Large intestine (tissue), 3 donors: ENCODE data around the gene ARID1A. TPM values are rescaled to one million over a fixed set of nuclear protein-coding genes. Genes with fewer than 3 reads are reported as not detected.

Experiments used
- DNase-seq, 2 donors: peaks; one replicate each; pipeline versions ENCODE4 v3.0.0 to v3.0.0-alpha.2; 2013
- H3K27ac ChIP-seq: one replicate; pipeline ENCODE4 v1.5.1; 2013; ENCODE audit warnings: low read length
- H3K27me3 ChIP-seq: 2 replicates; pipeline ENCODE4 v1.6.1; 2013; ENCODE audit warnings: low read length; ENCODE audit not compliant: control insufficient read depth, insufficient read depth
- H3K36me3 ChIP-seq: 2 replicates; pipeline ENCODE4 v1.6.1; 2013; ENCODE audit warnings: low read length; ENCODE audit not compliant: control insufficient read depth, insufficient read depth
- H3K4me1 ChIP-seq: one replicate; pipeline ENCODE4 v1.6.1; 2013; ENCODE audit warnings: low read length; ENCODE audit not compliant: control insufficient read depth, insufficient read depth
- H3K4me3 ChIP-seq: one replicate; pipeline ENCODE4 v1.5.1; 2013; ENCODE audit warnings: low read length
- H3K9me3 ChIP-seq: one replicate; pipeline ENCODE4 v1.6.1; 2013; ENCODE audit warnings: mild to moderate bottlenecking, low read depth, low read length, moderate library complexity; ENCODE audit not compliant: control insufficient read depth
- WGBS: methylation state at CpG from one replicate; pipeline ENCODE4 v1.1.5; 2013; ENCODE audit warnings: low lambda C conversion rate; ENCODE audit not compliant: insufficient coverage; 5-methylcytosine and 5-hydroxymethylcytosine counted together
- polyA plus RNA-seq: library from polyadenylated mRNA; unstranded; fragments of 120-200 nt; gene quantifications from one replicate; pipeline ENCODE4 v1.2.1, GENCODE V29; 2013

The ARID1A gene
- polyA plus RNA-seq, 1 donor: 64.2 TPM

- peaks cover 6% of the 10 kb centered on the region for H3K36me3 ChIP-seq
- no CpG with 5 or more reads among the region's 63 CpGs for WGBS
- peak; percentile 85 to 93 for DNase-seq
- H3K4me3 ChIP-seq: peak within 1 kb of the TSS; percentile 69
- no peaks in the 10 kb centered on the region for H3K9me3 ChIP-seq
- H3K27me3 ChIP-seq: no peaks in the 10 kb centered on the region
- H3K27ac ChIP-seq: peak within 1 kb of the TSS; percentile 89
- H3K4me1 ChIP-seq: peaks cover 27% of the 10 kb centered on the region
Observed at GRCh38 chr1:26787706-26788514, 92.1 kb downstream of the ARID1A start, which contains the start of gene PIGV. PIGV (plus strand) TSS chr1:26787950; CDS start chr1:26790816, 2,866 bp downstream.

GRCh38 chr1:26788515-26788785, 92.6 kb downstream of the ARID1A start:
- no peaks in the 10 kb centered on the region for H3K9me3 ChIP-seq
- WGBS: no CpG with 5 or more reads among the region's 10 CpGs
- peak overlapping the region; percentile 69 for H3K4me3 ChIP-seq
- peaks cover 26% of the 10 kb centered on the region for H3K4me1 ChIP-seq
- H3K27ac ChIP-seq: peak overlapping the region; percentile 89
- H3K36me3 ChIP-seq: peaks cover 6% of the 10 kb centered on the region
- DNase-seq: no peak
- no peaks in the 10 kb centered on the region for H3K27me3 ChIP-seq

GRCh38 chr1:26788836-26789611, 93.2 kb downstream of the ARID1A start:
- peaks cover 8% of the 10 kb centered on the region for H3K36me3 ChIP-seq
- peaks cover 20% of the 10 kb centered on the region for H3K4me1 ChIP-seq
- DNase-seq: peak; percentile 78 to 82
- WGBS: no CpG with 5 or more reads among the region's 19 CpGs
- peak overlapping the region; percentile 69 for H3K4me3 ChIP-seq
- H3K9me3 ChIP-seq: no peaks in the 10 kb centered on the region
- peak overlapping the region; percentile 89 for H3K27ac ChIP-seq
- H3K27me3 ChIP-seq: no peaks in the 10 kb centered on the region

- Histone ChIP-seq H3K4me3 (no peak overlapping the region), H3K27ac (no peak overlapping the region), H3K27me3 (no peaks in the 10 kb centered on the region), H3K9me3 (no peaks in the 10 kb centered on the region), H3K36me3 (peaks cover 13% of the 10 kb centered on the region), H3K4me1 (peaks cover 17% of the 10 kb centered on the region)
- 67% methylated on average over 2 of the region's 3 CpGs for WGBS
- DNase-seq: no peak
Observed at GRCh38 chr1:26789612-26789865, 93.7 kb downstream of the ARID1A start.

- Histone ChIP-seq H3K4me3 (no peak overlapping the region), H3K36me3 (peaks cover 17% of the 10 kb centered on the region), H3K27ac (no peak overlapping the region), H3K9me3 (no peaks in the 10 kb centered on the region), H3K4me1 (peaks cover 17% of the 10 kb centered on the region), H3K27me3 (no peaks in the 10 kb centered on the region)
- DNase-seq: no peak
- 60% methylated on average over 1 of the region's 4 CpGs for WGBS
Observed at GRCh38 chr1:26789931-26790330, 94.1 kb downstream of the ARID1A start.

GRCh38 chr1:26790551-26790953, 94.7 kb downstream of the ARID1A start:
- no CpG with 5 or more reads among the region's 5 CpGs for WGBS
- no peaks in the 10 kb centered on the region for H3K9me3 ChIP-seq
- H3K4me3 ChIP-seq: no peak overlapping the region
- H3K27ac ChIP-seq: no peak overlapping the region
- H3K27me3 ChIP-seq: no peaks in the 10 kb centered on the region
- H3K4me1 ChIP-seq: peaks cover 17% of the 10 kb centered on the region
- DNase-seq: no peak
- peaks cover 21% of the 10 kb centered on the region for H3K36me3 ChIP-seq

GRCh38 chr1:26791148-26791547, 95.3 kb downstream of the ARID1A start:
- no peak for DNase-seq
- no CpG with 5 or more reads among the region's 6 CpGs for WGBS
- Histone ChIP-seq H3K27me3 (no peaks in the 10 kb centered on the region), H3K4me3 (no peak overlapping the region), H3K9me3 (no peaks in the 10 kb centered on the region), H3K36me3 (peaks cover 21% of the 10 kb centered on the region), H3K27ac (no peak overlapping the region), H3K4me1 (peaks cover 12% of the 10 kb centered on the region)

- H3K4me1 ChIP-seq: peaks cover 7% of the 10 kb centered on the region
- H3K27ac ChIP-seq: no peak overlapping the region
- DNase-seq: no peak
- no peaks in the 10 kb centered on the region for H3K9me3 ChIP-seq
- H3K4me3 ChIP-seq: no peak overlapping the region
- H3K36me3 ChIP-seq: peaks cover 23% of the 10 kb centered on the region
- H3K27me3 ChIP-seq: no peaks in the 10 kb centered on the region
- 57% methylated on average over 2 of the region's 3 CpGs for WGBS
Observed at GRCh38 chr1:26791626-26792025, 95.8 kb downstream of the ARID1A start.

- Histone ChIP-seq H3K4me1 (no peaks in the 10 kb centered on the region), H3K9me3 (no peaks in the 10 kb centered on the region), H3K27me3 (no peaks in the 10 kb centered on the region), H3K36me3 (peaks cover 27% of the 10 kb centered on the region), H3K27ac (no peak overlapping the region), H3K4me3 (no peak overlapping the region)
- DNase-seq: no peak
- 100% methylated on average over 2 of the region's 2 CpGs for WGBS
Observed at GRCh38 chr1:26792924-26793323, 97.1 kb downstream of the ARID1A start.

GRCh38 chr1:26794391-26794790, 98.6 kb downstream of the ARID1A start:
- no peaks in the 10 kb centered on the region for H3K9me3 ChIP-seq
- no peak for DNase-seq
- whole genome bisulfite sequencing: 100% methylated on average over 1 of the region's 5 CpGs
- H3K27ac ChIP-seq: no peak overlapping the region
- no peaks in the 10 kb centered on the region for H3K27me3 ChIP-seq
- peaks cover 27% of the 10 kb centered on the region for H3K36me3 ChIP-seq
- H3K4me1 ChIP-seq: no peaks in the 10 kb centered on the region
- no peak overlapping the region for H3K4me3 ChIP-seq
